Activated CD4-positive, CD25-positive, alpha-beta regulatory T cell treated with anti-CD3 and anti-CD28 coated beads, Interleukin-2, amount 50 U/mL, for 24 hours (primary cell): ENCODE data around the gene CYBA.

Experiments used
- ATAC-seq, 2 donors: fragments of 150-1000 bp; cut with Tn5 transposase; one replicate each; pipeline ENCODE4 v1.10.0; 2021; ENCODE audit warnings: mild to moderate bottlenecking in 1 of 2, moderate library complexity in 1 of 2

The CYBA gene

DNA sequence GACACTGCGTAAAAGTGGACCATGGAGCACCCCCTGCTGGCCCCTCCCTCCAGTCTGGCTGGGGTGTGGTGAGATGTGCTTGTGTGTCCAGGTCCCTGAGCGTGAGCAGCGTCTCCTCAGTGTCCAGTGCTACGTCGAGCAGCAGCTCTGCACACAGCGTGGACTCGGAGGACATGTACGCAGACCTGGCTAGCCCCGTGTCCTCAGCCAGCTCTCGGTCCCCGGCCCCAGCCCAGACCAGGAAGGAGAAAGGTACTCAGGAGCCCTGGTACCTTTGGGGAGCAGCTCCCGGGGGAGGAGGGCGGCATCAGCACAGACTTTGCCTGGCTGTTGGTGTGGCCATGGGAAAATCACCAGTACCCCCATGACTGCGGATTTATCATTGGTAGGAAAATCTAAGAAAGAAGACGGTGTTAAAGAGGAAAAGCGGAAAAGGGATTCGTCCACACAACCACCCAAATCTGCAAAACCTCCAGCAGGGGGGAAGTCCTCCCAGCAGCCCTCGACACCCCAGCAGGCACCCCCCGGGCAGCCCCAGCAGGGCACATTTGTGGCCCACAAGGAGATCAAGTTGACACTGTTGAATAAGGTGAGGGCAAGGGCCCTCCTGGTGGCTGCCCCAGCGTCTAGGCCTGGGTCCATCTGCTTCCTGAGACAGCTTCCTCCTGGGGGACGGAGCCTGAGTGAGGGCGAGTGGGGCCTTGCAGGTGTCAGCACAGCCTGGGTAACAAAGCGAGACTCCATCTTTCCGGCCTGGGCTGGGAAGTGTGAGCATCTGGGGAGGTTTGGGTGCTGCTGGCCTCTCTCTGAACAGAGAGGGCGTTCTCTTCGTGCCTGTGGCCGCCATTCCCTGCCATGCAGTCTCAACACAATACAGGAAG lies 23.1 kb downstream of the CYBA start:
- no peak for ATAC-seq

DNA sequence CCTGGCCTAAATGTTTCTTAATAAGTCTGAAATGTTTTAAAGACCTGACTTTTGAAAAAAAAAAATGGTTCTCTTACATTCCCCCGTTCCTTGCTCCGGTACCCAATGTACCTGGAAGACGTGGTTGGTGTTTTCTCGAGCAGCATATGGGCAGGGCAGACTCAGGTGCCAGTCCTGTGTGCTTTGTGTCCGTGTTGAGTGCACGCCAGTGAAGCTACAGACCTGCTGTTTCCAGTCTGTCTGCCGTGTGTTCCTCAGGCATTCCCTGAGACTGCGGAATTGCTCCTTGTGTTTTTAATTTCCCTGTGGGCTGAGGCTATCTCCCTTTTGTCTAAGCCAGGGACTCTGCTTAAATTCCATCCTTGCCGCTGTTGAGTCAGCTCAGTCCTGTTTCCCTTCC lies 24.2 kb downstream of the CYBA start:
- no peak for ATAC-seq

DNA sequence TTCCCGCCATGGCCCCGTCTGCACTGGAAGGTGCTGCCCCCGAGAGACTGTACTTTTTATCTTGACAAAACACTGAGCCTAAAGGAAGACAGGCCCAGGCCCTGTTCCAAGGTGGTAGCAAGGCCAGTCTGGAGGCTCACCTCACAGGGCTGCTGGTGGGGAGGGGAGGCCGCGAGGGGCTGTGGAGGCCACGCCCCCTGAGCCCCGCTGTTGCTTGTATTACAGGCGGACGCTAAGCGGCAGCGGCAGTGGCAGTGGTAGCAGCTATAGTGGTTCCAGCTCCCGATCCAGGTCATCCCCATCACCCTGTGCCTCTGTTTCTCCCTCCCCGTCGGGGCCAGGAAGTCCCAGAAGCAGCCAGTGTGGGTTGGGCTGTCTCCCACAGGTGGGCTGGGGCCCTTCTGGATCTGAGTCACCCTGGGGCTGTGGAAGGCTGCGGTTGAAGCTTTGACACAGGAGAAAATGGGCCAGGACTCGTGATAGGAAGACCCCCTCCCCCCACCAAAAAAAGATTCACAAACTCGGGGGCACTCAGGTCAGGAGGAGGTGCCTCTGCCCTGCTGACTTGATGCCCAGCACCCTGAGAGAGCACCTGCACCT lies 25.8 kb downstream of the CYBA start:
- ATAC-seq = peak in 1 of 2 donors; percentile 56

DNA sequence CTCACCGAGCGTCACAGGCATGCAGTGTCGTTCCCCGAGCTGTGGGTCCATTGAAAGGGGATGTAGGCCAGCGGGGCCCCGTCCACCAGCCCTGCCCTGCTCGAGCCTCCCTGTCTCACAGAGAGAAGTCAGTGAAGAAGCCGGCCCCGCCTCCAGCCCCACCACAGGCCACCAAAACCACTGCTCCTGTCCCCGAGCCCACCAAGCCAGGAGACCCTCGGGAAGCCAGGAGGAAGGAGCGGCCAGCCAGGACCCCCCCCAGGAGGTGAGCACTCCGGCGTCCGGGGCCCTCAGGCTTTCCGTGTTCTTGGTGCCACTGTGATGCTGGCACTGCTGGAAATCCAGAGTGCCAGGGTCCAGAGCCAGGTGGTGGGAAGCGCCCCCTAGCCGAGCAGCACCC lies 26.4 kb downstream of the CYBA start:
- ATAC-seq = no peak

DNA sequence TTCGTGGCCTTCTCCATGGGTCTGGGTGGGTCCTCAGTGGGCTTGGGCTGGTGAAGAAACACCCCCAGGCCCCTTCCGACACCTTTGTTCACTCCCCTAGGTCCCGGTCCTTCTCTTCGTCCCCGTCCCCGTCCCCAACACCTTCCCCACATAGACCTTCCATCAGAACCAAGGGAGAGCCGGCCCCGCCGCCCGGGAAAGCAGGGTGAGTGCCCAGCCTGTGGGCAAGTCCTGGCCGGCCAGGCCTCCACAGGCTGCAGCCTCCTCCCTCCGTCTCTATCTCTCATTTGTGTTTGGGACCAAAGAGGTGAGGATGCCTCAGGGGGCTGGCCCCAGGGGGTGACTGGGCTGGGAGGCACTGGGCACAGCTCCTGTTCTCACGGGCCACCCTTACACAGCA lies 27.0 kb downstream of the CYBA start:
- ATAC-seq = no peak

DNA sequence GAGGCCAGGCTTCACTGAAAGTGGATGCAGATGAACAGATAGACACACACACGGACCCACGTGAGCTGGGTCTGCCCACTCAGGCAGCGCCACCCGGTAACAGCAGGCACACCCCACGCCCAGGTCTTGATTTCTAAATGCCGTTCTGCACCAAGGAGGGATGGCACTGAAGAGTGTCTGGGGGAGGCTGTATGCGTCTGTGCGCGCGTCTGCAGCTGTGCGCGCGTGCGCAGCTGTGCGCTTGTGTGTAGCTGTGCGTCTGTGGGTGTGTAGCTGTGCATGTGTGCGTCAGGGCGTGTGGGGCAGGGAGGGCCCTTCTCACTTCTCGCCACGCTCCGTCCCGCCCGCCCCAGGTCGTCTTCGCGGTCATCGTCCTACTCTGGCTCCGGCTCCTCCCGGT lies 28.0 kb downstream of the CYBA start:
- no peak for ATAC-seq

DNA sequence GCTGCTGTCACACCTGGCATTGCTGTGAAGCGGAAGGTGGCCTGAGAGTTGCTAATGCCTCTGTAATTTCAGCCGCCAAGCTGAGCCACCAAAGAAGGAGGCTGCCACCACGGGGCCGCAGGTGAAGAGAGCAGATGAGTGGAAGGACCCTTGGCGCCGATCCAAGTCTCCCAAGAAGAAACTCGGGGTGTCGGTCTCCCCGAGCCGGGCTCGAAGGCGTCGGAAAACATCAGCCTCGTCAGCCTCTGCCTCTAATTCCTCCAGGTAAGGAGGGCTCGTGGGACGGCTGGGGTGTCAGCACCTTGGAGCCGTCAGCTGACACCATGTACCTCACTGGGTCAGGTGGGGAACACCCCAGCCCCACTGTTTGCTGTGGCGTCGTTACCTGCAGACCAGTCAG lies 28.7 kb downstream of the CYBA start:
- ATAC-seq = no peak

DNA sequence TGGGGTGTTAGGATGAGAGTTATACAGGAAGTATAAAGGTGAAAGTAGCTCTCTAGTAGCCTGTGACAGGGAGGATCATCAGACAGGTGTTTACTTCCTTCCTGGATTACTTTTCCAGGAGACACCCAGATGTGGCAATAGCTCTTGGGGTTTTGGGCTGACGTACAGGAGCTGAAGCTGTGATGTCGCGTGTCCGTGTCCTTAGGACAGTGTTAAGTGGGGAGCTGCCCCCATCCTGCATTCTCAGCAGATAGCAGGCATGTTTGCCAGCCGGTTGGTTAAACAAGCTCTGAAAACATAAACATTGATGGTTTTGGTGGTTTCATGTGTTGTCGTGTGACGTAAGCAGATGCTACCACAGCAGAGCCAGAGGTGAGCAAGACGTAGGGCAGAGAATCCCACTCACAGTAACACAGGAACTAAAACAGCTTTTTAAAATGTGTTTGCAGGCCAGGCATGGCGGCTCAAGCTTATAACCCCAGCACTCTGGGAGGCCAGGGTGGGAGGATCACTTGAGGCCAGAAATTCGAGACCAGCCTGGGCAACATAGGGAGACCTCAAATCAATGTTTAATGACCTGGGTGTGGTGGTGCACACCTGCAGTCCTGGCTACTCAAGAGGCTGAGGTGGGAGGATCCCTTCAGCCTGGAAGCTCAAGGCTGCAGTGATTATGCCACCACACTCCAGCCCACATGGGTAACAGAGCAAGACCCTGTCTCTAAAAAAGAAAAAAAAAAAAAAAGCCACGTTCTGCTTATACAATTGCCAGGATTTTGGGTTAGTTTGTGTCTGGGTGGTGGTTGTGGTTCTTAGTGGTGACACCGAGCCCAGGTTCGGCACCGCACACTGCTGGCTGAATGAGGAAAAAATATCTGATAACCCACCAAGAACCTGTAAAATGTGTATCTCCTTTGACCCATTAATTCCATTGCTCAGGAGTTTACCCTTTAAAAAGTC lies 30.7 kb downstream of the CYBA start:
- ATAC-seq = peak; percentile 66 to 86

DNA sequence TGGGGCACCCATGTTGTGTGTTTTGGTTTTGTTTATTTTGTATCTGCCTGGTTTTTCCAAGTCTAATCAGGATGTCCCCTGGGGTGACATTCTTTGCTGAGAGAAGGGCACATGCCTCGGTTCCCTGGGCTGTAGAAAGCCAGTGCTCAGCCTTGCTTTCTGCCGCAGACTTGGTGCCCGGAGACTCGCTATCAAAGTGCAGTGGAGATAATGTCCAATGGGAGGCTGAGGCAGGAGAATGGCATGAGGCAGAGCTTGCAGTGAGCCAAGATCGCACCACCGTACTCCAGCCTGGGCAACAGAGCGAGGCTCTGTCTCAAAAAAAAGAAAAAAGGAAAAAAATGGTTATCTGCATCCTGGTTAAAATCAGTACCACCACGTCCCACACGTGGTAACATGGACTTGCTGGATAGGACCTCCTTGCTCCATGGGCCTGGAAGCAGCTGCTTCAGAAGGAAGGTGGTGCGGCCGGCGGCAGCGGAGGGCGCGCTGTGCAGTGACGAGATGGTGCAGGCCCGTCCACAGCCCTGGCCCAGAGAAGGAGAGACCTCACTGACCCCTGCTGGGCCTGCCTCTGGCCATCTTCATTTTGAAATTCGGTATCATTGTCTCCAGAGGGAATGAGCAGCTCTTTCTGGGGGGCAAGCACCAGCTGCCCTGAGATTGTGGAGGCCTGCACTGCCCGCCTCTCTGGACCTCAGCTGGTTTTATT lies 31.7 kb downstream of the CYBA start:
- ATAC-seq = no peak

DNA sequence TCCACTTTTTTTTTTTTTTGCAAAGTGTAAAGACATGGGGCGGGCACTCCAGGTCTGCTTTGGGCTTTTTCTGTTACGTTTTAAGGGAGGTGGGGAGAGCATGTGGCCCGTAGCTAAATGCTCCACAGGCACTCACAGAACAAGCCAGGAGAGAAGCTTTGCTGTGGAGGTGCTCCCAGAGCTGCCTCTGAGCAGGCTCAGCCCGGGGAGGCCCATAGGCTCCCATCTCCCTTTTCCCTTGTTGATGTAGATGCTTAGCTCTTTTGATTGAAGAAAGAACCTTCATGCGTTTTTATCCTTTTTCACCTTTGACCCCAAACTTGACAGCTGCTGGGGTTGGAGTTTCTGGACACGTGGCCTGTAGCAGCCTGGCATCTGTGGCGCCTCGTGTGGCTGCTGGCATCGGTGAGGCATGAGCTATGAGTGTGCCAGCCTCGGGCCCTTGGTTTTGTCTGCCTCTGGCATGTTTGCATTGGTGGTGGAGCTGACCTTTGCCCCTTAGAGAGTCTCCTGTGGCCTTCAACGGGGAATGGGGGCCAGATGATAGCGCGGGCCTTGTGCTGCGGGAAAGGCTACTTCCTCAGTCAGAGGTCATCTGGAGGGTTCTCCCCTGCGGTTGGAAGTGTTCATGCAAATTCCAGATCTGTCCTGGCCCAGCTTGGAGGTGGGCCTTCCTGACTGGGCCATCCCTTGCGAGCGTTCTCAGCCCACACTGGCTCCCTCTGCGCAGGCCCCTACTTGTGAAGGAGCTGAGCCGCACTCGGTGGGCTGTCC lies 32.5 kb downstream of the CYBA start:
- no peak for ATAC-seq

DNA sequence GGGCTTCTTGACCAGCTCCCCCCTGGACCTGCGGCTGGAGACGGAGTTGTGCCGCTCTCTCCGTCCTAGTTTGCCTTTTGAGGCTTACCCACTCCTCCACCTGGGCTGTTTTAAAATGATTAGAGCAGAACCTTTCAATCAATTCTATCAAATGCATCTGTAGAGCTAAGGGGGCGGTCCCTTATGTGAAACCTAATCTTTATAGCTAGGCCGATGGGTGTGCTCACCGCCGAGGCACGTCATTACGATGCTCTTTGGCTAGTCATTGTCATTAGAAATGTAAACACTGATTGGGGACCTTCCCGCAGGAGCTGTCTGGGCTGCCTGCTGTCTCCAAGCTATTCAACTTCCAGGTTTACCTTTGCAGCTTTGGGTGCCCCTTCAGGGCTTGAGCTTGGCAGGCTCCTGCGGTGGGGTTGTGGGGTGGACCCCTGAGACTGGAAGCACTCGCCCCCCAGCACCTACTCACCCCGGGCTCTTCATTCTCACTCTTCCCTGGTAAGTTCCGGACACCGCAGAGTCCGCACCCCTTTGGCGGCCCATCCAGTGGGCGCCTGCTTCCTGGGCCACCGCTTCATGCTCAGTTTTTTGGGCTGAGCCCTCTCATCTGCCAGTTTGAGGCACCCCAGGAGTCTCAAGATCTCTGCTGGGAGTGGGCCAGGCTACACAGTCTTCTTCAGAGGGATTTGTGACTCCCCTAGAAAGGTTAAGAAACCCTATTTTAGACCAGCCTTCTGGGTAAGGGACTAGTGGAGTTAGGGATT lies 33.4 kb downstream of the CYBA start:
- no peak for ATAC-seq

DNA sequence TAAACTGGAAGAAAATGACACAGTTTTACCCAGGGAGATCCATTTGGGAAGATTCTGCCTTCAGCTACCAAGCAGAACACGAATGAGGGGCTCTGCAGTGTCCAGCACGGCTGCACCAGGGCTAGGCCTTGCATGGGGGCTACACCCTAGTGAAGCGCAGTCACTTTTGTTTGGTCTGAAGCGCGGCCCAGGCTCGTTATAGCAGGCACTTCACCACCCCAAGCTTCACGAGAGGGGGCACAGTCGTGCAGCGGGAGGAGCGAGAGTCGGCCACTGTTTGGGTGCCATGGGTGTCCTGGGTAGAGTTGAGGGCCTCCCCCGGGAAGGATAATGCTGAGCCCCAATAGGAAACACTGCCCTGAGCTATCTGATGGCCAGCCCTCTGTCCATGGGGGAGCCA lies 34.1 kb downstream of the CYBA start:
- ATAC-seq = no peak

DNA sequence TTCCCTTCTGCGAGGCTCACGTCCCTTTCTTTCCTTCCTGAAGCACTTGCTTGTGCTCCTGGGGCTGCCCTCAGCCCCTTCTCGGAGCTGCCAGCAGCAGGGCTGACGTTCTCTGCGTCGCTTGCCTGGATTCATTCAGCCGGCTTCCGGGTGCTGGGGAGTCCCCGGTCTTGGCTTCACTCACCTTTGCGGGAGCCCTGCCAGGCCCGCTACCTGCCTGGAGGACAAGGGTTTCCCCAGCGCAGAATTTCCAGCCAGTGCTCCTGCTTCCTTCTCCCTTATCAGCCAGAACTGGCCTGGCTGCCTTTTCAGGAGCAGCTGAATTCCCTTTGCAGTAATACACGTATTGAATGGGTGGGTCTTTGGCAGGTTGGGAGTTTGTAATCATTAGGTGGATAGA lies 34.5 kb downstream of the CYBA start:
- no peak for ATAC-seq

DNA sequence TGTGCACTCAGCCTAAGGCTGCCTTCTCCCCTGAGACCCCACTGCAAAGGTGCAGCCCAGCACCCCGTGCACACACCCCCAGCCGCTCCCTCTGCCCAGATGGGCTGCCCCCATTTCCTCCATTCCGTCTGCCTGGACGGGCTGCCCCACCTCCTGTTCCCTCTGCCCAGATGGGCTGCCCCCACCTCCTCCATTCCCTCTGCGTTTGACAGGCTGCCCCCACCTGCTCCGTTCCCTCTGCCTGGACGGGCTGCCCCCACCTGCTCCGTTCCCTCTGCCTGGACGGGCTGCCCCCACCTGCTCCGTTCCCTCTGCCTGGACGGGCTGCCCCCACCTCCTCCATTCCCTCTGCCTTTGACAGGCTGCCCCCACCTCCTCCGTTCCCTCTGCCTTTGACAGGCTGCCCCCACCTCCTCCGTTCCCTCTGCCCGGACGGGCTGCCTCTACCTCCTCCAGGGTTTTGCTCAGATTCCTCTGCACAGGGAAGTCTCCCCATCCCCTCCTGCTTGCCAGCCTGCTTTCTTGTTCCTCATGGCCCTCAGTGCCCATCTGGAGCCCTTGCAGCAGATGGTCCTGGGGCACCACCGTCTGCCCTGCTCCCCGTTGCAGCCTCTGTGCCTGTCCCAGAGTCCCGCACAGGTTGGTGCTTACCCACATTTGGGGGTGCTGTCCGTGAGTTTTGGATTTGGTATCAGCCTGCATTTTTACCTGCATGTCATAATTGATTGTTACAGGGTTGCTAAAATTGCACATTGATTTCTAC lies 35.9 kb downstream of the CYBA start:
- ATAC-seq = no peak

DNA sequence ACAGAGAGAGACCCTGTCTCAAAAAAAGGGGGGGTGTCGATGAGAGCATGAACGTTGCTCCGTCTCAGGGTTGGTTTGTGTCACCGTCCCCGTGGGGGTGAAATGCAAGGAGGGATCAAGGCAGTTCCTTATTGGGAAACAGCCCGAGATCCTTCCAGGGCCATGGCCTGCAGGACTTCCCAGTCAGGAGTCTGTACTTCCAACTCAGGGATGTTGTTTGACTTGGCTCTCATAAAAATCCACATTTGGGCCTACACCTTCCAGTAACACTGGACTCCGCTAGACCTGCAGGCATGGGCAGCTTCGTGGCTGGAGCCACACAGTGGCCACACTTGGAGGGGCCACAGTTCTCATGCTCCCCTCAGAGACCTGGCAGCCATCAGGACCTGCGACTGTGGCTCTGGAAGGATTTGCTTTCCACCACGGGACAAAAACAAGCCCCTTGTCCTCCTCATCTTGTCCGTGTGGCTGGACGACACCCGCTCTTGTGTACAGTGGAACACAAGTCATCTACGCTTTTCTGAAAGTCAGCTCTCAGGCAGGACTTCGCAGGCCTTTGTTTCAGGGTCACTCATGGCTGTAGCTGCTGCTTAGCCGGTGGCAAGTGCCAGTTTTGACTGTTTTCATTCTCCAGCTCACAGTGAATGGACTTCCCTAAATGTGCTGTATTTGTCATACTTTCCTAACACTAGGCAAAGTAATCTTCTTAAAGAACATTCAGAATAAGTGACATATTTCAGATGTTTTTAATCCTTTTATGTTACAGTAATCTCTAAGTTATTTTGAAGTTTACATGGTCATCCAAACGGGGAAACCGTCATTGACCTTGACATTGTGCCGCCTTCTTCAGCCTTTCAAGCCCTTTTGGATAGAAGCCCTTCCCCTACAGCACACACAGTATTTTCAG lies 36.7 kb downstream of the CYBA start:
- no peak for ATAC-seq

DNA sequence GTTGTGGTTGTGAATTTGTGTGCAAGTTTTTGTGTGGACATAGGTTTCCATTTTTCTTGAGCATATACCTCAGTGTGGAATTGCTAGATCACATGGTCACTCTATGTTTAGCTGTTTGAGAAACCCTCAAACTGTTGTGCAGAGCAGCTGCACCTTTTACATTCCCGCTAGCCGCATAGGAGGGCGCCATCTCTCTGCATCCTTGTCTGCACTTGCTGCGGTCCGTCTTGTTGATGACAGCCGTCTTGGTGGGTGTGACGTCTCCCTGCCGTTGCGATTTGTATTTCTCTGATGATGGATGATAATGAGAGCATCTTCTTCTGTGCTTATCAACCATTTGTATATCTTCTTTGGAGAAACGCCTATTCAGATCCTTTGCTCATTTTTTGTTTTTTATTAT lies 37.6 kb downstream of the CYBA start:
- no peak for ATAC-seq

DNA sequence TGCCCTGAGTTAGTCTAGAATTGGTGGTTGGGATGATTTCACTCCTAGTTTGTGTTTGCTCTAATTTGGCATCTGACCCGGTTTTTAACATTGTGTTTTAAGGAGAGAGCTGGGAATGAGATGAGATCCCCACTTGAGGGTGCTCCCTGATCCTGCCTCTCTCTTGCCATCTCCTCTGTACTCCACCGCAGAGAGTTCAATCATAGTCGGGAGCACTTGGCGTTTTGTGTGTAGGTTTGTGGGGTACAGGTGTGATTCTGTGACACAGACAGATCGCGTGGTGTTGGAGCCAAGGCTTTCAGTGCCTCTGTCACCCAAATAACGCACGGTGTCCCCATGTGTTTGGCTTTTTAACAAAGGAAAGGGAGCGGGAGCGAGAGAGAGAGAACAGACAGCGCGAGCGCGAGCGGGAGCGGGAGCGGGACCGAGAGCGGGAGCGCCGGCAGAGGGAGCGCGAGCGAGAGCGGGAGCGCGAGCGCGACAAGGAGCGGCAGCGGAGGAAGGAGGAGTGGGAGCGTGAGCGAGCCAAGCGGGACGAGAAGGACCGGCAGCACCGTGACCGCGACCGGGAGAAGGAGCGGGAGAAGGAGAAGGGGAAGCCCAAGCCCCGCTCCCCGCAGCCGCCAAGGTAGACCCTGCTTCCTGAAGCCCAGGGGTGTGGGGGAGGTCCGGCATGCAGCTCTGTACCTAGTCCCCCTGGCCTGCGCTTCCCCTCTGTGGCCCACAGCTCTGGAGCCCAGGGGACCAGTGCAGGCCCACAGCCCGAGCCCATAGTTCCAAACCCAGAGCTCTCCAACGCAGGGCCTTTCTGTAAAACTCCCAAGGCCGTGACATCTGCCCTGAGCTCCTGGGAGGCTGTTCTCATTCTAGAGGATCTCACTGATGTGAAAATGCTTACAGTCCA lies 39.7 kb downstream of the CYBA start:
- no peak for ATAC-seq

DNA sequence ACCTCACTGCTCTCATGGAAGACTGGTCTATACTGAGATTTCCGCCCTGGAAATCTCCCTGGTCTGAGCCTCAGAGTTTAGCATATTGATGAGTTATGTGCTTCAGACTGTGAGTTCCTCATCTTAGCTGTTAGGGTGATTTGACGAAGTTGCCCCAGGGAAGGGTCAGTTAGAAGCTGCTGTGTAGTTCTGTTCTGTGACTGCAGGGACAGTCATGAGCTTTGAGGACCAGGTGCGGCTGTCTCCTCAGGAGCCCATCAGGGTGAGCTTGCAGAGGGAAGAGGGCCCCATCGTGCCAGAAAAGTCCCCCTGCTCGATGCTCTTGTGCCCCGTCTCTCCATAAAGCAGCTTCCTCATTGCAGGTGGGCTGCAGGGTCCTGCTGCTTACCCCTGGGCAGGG lies 40.8 kb downstream of the CYBA start:
- ATAC-seq = no peak
